Stimulated activated CD8-positive, alpha-beta memory T cell treated with anti-CD3 and anti-CD28 coated beads, Interleukin-4, amount 100 ng/mL, for 4 hours (primary cell): ENCODE results near the gene UMPS.
"Not testable (repeated sequence)": the region's sequence is repeated elsewhere in the genome, so short reads cannot be mapped to it uniquely, and the experiment has no call there.

Source experiments
- DNase-seq, 2 donors: peaks; one replicate each; pipeline ENCODE4 v3.0.0-alpha.2; 2020; ENCODE audit warnings: low read depth in 2 of 2, low spot score in 1 of 2

UMPS gene

DNA sequence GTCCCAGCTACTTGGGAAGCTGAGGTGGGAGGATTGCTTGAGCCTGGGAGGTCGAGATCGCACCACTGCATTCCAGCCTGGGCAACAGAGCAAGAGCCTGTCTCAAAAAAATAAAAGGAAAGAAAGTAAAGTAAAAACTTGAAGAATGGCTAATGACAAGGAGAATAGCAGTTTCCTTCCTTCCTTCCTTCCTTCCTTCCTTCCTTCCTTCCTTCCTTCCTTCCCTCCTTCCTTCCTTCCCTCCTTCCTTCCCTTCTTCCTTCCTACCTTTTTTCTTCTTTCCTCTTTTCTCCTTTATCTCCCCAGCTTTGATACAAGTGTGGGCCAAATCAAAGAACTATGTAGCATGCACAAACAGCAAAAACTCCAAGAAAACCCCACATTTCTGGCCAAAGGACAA, 23.0 kb upstream of the UMPS start:
- DNase-seq, result not testable (repeated sequence)

DNA sequence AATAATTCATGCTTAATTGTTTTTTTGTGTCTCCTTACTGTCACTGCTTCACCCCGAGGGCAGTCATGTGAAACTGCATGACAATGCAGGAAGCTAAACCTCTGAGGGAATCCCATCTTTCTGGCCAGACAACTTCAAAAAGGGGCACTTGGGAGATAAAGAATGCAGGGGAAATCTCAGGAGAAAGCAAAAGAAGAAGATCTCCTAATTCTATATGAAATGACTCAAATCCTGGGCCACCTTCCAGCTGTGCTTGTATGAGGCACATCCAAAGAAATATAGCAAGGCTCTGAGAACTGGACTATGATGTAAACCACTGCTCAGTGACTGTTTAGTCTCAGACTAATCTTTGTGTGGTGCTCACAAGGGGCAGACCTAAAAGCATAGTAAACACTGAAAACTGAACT, 22.6 kb upstream of the UMPS start:
- no peak for DNase-seq

DNA sequence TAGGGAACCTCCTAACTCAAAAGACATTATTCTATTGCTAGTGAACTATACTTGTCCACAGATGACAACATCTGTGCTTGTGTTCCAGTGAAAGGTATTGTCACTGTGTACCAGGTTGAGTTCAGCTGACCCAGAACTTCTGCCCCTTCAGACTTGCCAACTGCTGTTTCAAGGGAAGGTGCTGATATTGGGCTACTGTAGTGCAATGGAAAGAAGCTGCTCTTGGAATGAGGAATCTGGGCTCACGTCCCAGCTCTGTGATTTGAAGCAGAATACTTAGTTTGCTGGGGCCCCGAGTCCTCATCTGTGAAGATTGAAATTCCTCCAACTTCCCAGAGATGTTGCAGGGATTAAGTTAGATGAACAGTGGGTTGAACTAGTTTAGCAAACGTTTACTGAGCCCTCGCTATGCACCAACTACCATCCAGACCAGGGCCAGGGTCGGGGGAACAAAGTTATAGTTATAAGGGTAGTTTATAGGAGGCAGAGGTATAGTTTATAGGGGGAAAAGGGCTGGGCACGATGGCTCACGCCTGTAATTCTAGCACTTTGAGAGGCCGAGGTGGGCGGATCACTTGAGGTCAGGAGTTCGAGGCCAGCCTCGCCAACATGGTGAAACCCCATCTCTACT, 15.9 kb upstream of the UMPS start:
- no peak for DNase-seq

DNA sequence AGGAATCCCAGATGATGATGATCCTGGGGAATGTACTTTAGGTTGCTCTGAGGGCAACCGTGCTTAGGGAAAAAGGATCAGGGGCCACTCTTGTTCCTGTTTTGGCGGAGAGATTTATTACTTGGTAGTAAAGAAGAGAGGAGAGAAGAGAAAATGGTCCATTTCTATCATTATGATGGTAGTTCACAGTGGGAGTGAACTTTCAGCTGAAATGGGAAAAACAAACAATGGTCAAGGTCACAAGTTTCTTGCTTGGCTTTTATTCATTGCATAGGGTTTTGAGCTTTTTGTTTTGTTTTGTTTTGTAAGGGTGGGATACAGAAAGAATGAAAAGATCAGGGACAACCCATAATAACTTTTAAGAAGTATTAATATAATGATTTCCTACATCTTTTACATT, 7.7 kb upstream of the UMPS start:
- no peak for DNase-seq

DNA sequence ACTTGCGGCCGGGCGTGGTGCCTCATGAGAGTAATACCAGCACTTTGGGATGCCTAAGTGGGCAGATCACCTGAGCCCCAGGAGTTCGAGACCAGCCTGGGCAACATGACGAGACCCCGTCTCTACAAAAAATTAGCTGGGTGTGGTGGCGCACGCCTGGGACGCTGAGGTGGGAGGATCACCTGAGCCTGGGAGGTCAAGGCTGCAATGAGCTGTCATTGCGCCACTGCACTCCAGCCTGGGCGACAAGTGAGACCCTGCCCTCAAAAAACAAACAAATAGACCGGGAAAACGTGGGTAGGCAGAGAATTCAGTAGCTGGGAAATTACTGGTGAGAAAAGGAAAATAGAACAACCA, 667 bp downstream of the UMPS start:
- DNase-seq, result no peak

DNA sequence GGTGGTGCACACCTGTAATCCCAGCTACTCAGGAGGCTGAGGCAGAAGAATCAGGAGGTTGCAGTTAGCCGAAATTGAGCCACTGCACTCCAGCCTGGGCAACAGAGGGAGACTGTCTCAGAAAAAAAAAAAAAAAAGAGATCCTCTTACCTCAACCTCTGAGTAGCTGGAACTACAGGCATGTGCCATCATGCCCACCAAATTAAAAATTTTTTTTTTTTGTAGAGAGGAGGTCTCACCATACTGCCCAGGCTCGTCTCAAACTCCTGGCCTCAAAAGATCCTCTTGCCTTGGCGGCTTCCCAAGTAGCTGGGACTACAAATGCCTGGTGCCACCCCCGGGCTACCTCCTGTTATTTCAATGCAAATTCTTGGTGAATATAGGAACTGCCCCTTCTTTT, 1.5 kb downstream of the UMPS start:
- DNase-seq, result no peak

DNA sequence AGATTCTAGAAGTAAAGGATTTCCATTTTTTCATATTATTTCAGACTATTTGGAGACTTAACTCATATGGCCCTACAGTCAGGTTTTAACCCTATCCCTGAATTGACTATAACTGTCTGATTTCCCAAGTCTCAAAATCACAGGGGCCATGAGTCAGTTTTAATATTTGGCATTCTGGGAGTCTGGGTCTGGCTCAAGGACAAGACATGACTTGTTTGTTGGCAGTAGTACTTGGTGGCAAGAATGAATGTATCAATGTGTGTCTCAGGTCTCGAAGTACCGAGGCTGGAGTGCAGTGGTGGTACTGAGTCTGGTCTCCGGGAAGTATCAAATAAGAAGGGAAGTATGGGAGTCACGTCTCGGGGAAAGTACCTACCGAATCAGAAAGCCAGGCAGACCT, 10.8 kb downstream of the UMPS start:
- no peak for DNase-seq

DNA sequence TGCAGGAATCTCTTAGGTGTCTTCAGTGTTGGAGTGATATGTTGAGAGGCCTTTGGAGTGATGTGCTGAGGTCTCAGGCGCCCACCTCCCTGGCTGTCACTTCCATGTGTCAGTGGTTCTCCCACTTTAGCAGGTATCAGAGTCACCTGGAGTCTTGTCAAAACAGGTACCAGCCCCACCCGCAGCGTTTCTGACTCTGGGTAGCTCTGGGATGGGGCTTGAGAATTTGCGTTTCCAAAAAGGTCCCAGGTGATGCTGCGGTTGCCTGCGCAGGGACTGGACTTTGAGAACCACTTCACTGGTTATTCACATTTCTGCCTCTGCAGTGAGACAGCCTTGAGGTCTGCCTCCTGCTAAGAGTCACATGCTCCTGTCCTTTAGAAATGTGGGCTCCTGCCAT, 15.5 kb downstream of the UMPS start:
- DNase-seq, result no peak

DNA sequence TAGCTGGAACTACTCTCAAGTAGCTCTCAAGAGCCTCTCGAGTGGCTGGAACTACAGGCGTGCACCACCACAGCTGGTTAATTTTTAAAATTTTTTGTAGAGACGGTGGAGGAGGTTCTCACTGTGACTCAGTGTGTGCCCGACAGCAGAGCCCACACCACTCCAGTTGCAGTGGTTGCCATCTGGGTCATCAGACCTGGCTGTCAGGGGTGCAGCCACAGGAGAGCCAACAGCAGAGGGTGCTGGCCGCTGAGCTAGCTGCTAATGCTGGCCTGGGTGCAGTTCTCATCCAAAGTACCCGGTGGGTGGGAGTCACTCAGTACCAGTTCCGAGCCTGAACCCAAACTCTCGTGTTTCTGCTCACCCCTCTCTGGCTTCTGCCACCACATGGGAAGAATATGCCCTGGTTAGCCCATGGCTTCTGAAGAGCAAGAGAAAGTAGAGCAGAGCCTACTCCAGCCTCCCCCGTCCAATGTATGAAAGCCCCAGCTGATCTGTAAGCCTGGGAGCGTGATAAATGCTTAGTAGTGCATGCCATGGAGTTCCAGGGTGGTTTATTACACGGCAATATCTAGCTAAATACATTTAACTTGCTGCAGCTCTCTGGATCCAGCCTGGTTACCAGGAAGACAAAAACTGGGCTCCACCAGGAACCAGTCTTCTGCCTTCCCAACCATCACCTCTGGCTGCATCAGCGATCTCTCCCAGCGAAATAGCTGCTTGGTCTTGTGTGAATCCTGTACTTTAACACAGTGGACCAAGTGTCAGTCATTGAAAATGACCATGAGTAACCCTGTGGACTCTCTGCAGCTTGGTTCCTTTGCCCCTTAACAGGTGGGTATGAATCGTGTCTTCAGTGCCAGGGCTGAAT, 17.1 kb downstream of the UMPS start:
- DNase-seq, result no peak

DNA sequence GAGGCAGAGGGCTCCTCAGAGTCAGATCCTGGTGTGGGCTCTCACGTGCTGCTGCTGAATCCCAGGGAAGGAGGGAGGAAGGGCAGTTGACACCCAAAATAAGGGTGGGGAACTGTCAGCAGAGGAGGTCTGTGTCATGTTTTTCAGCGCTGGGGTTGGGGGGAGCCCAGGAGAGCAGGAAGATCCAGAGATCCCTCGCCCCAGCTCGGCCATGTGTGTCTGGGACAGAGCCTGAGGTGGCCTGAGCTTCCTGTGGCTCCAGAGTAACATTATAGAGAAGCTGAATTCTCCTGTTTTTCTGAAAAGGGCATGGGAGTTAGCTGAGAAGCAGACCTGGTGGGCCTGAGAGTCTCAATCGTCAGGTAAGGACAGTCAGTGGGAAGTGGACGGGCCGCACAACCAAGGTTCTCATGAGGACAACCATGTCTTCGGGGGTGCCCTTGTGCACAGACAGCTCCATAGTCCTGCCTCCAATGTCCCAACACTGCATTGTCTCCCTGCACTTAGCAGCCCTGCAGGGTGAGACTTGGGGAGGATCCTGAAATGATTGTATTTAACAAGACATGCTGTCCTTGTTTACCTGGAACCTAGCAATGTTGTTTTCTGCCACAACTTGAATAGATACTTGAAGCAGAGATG, 18.4 kb downstream of the UMPS start:
- no peak for DNase-seq

DNA sequence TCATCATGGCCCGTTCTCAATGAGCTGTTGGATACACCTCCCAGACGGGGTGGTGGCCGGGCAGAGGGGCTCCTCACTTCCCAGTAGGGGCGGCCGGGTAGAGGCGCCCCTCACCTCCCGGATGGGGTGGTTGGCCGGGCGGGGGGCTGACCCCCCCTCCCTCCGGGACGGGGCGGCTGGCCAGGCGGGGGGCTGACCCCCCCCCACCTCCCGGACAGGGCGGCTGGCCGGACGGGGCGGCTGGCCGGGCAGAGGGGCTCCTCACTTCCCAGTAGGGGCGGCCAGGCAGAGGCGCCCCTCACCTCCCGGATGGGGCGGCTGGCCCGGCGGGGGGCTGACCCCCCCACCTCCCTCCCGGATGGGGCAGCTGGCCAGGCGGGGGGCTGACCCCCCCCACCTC, 19.6 kb downstream of the UMPS start:
- not testable (repeated sequence) for DNase-seq

DNA sequence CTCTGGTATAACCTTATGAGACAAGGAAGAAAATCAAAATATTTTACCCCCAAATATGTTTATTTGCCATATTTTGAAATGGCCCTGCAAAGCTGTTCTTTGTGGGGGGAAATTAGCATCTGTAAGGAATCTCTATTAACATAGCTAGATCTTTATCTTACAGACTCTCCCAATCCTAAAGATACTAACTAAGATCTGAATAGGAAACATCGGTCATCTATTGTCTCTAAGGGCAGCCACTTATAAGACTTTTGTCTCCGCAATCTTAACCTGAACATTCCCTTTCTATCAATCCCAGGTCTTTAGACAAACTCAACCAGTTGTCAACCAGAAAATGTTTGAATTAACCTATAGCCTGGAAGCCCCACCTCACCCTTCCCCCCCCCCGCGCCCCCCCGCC, 21.2 kb downstream of the UMPS start:
- no peak for DNase-seq

DNA sequence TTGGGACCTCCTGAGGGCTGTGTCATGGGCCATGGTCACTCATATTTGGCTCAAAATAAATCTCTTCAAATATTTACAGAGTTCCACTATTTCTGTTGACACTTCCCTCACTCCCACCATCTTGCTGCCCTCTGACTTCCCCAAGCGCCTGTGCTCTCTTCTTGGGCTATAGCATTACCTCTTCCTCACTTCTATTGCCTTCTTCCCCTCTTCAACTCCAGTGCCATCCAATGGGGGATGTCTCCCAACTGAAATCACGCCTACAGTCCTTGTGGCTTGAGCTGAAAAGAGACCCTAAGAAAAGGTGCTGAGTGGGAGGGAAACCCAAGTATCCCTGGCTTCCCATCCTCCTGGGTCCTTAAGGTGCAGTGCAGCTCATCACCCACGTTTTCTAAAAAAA, 21.8 kb downstream of the UMPS start:
- no peak for DNase-seq

DNA sequence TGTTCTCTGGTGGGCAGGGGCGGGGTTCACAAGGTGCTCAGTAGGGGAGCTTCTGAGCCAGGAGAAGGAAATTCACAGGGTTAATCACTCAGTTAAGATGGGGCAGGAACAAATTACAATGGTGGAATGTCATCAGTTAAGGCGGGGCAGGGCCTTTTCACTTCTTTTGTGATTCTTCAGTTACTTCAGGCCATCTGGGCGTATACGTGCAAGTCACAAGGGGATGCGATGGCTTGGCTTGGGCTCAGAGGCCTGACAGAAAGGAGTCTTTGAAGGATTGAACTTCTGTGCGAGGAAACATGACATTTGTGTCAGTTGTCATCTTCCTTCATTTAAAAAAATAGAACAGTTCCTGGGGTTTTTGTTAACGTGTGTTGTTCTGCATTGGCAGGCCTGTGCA, 27.7 kb downstream of the UMPS start:
- not testable (repeated sequence) for DNase-seq

DNA sequence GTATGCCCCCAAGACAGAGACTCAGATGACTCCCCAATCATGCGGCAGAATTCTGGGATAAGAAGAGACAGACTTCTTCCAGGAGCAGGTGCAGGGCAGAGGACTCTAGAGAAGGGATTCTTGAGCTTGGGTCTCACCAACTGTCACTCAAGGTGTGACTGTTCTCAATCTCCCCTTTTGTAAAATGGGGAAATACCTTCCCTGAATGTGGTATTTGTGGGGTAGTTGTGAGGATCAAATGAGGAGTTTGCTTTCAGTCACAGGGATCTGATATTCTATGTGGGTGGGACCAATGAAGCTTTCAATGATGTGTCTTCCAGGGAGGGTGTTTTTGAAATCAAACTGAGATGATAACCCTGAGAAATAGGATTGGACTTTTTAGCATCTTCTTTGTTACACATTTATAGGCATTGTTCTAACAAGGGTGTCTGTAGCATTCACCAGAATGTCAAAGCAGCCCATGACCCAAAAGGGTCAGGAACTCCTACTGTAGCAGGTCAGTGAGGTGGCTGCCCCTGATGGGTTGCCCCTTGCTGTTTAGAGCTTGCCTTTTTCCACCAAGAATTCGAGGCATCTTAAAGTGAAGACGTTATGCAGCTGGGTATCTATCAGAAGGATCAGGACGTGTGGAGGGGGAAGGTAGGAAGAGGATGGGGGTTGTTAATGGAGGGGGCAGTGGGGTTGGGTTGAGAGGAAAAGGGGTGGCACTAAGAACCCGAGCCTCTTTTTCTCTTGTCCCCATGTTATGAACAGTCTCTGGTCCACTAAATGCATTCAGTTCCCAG, 28.8 kb downstream of the UMPS start:
- DNase-seq, result no peak

DNA sequence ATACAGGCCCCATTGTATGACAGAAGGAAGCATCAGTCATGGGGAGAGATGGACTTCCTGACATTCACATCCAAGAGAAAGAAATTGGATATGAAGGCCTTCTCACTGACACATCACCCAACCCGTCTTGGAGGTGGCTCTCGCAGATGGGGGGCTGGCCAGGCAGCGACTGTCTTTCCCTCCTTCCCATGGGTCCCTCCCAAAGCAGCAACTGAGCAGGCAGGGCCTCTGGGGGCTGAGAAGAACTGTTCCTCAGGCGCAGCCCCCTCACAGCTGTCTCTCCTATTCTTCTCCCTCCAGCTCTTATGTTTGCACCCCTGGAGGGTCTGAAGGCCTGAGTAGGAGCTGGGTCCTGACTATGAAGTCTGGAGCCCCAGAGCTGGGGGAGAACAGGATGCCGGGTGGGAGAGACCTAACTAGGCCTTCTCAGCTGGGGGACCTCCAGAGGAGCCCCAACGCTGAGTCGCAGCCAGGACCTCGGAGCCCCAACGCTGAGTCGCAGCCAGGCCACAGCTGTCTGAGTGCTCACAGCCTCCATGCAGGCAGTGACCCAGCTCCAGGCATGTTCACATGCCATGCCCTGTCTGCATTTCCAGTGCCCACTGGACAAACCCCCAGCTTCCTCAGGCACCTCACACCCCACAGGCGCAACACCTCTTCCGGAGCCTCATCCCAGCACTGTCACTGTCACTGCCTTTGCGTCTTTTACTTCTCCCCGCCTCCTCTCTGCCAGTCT, 29.6 kb downstream of the UMPS start:
- DNase-seq, result no peak

DNA sequence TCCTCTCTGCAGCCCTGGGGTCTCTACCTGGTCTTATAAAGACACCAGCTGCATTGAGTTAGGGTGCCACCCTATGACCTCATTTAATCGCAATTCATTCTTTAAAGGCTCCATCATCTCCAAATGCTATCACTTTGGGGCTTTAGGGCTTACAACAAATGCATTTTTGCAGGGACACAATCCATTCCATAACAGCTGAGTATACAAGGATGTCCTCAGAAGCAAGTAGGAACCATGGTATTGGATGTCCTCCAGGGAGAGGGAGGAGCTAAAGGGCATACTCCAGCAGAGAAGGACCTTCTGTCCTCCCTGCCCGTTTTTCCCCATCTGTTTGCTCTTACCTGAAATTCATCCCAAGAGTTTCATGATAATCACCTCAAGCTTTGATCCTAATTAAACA, 30.3 kb downstream of the UMPS start:
- DNase-seq, result no peak

DNA sequence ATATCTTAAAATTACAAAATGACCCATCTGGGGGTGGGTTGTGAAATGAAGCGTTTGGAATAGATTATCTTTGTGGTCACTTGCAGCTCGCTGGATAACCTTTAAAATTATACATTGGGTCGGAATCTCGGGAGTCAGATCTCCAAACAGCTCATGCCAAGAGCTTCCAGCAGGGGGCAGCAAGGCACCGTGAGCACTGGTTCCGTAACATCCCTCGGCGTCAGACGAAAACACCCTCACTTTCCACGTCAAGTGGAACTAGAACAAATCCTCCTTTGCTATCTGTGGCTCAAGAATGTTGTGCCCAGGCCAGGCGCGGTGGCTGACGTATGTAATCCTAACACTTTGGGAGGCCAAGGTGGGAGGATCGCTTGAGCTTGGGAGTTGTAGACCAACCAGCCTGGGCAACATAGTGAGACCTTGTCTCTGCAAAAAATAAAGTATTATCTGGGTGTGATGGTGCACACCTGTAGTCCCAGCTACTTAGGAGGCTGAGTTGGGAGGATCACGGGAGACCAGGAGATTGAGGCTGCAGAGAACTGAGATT, 31.1 kb downstream of the UMPS start:
- DNase-seq, result peak; percentile 49 to 61

DNA sequence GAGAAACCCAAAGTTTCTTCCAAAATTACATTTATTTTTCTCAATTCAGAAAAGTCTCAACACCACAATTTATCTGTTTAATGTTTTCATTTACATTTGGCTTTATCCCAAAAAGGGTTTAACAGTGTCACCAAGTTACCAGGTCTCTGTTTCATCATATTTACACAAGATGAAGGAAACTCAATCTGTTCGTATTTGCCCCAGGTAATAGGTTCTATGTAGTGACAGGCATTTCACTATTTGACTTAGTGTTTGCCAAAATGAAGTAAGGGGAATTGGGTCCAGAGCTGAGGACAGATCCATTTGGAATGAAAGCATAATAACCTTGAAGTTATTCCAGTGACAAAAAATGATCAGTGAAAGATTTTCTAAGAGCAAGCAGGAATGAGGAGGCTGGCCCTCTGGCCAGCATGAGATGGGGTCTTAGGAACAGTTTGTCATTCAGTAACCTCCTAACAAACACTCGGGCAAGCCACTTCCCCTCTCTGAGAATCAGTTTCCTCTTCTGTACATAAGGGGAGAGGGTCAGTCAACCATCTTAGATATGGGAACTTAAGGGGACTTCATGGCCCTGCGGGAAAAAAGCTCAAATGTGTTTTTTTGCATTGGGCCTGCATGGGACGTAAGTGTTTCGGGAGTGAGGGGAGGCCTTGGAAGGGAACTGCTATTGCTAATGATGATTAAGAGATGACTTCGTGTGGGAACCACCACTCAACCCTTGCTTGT, 31.8 kb downstream of the UMPS start:
- DNase-seq, result no peak

DNA sequence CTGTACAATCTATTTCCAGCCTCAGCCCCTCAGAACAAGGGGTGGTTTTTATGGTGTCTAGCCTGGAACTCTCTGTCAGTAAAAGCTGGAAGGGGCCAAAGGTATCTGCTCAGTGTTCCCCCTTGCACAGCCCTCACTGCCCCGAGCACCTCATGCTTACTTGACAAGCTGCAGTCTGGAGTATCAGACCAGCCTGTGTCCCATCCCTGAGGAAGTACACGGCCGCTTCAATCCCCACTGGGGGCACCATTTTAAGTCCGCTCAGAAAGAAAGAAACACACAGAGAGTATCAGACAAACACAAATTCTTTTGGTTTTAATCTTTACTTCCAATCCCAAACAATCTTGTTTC, 32.4 kb downstream of the UMPS start:
- no peak for DNase-seq
